Esophagus squamous epithelium (tissue), 5 donors: Measurements from ENCODE around the gene SH3BP5. TPM values are rescaled to one million over a fixed set of nuclear protein-coding genes. Genes with fewer than 3 reads are reported as not detected.
"Not testable (repeated sequence)": the region's sequence is repeated elsewhere in the genome, so short reads cannot be mapped to it uniquely, and the experiment has no call there.

Source experiments
- DNase-seq: peaks from one replicate; lab custom pipeline; 2025; lab: John Stamatoyannopoulos, UW
- H3K27ac ChIP-seq, 4 donors: fragments of 200-600 bp; sonication (generic); one replicate each; pipeline ENCODE4 v1.5.1; 2016 to 2019; ENCODE audit warnings: mild to moderate bottlenecking in 1 of 4
- H3K27me3 ChIP-seq, 4 donors: fragments of 200-600 bp; sonication (generic); 1 replicate in 3 of 4; 2 replicates in 1 of 4; pipeline versions ENCODE4 v1.5.1 to v1.6.0; 2017 to 2021; ENCODE audit warnings: antibody characterized with exemption in 1 of 4
- H3K36me3 ChIP-seq, 3 donors: fragments of 200-600 bp; sonication (generic); one replicate each; pipeline ENCODE4 v1.5.1; 2016 to 2019
- H3K4me1 ChIP-seq, 3 donors: fragments of 200-600 bp; sonication (generic); one replicate each; pipeline ENCODE4 v1.5.1; 2017 to 2019
- H3K4me3 ChIP-seq, 4 donors: fragments of 200-600 bp; sonication (generic); 1 replicate in 3 of 4; 2 replicates in 1 of 4; pipeline ENCODE4 v1.5.1; 2016 to 2019; ENCODE audit warnings: mild to moderate bottlenecking in 2 of 4, moderate library complexity in 1 of 4
- H3K9me3 ChIP-seq, 3 donors: fragments of 200-600 bp; sonication (generic); one replicate each; pipeline ENCODE4 v1.5.1; 2016 to 2019
- POLR2A ChIP-seq, 4 donors: fragments of 450-650 bp; IDR thresholded peaks; one replicate each; pipeline ENCODE4 v1.6.1; 2017; ENCODE audit warnings: antibody characterized with exemption in 4 of 4, mild to moderate bottlenecking in 4 of 4, moderate library complexity in 3 of 4
- WGBS, 2 donors: methylation state at CpG; one replicate each; pipeline ENCODE4 v1.1.5; 2018; 5-methylcytosine and 5-hydroxymethylcytosine counted together
- intact Hi-C: fragments of 100-400 bp; cut with DNase I; formaldehyde crosslinking; loops from one replicate; pipeline ENCODE4 v1.15.0; 2022
- total RNA-seq, 4 donors: library from RNA; depleted of rRNA; stranded (reverse); fragments of >200 nt; gene quantifications; one replicate each; pipeline ENCODE4 v1.1.0, GENCODE V29; 2016
- TF ChIP-seq, protein P1 (sequence below), 6 experiments: fragments of 450-650 bp in 4 of 6; fragments of 200-600 bp in 2 of 6; sonication (generic) in 2 of 6; IDR thresholded peaks; one replicate each; pipeline ENCODE4 v1.5.1; 2016 to 2019; ENCODE audit warnings: antibody characterized with exemption in 6 of 6, mild to moderate bottlenecking in 4 of 6, moderate library complexity in 4 of 6
- donor health status: DM: yes; HTN: yes; CAD: no.

Gene SH3BP5
- total RNA-seq, 4 donors from 2014 or later = 8.5 to 33.8 (median 18.0) TPM

DNA sequence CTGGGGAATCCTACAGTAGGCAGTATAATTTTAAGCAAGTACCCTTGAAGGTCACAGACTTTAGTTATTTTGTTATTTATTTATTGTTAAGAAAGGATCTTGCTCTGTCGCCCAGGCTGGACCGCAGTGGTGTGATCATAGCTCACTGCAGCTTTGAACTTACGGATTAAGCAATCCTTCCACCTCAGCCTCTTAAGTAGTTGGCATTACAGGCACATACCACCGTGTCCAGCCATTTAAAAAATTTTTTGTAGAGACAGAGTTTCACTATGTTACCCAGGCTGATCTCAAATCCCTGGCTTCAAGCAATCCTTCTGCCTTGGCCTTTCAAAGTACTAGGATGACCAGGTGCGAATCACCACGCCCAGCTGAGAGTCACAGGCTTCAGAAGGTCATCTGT is 22.1 kb upstream of the SH3BP5 start:
- H3K36me3 ChIP-seq = no peaks in the 10 kb centered on the region
- peaks cover 0 to 11% (median 8%) of the 10 kb centered on the region in 3 donors for H3K9me3 ChIP-seq
- 90 to 96% methylated on average over 5 to 6 of the region's 6 CpGs for WGBS, 2 donors
- H3K27me3 ChIP-seq = no peaks in the 10 kb centered on the region
- intact Hi-C loops = no loop called here
- peaks cover 0 to 6% (median 4%) of the 10 kb centered on the region in 3 donors for H3K4me1 ChIP-seq
- no peak overlapping the region for H3K27ac ChIP-seq
- no peak for TF ChIP-seq POLR2A (IDR thresholded peaks at IDR 0.05)
- TF ChIP-seq, protein P1, sequence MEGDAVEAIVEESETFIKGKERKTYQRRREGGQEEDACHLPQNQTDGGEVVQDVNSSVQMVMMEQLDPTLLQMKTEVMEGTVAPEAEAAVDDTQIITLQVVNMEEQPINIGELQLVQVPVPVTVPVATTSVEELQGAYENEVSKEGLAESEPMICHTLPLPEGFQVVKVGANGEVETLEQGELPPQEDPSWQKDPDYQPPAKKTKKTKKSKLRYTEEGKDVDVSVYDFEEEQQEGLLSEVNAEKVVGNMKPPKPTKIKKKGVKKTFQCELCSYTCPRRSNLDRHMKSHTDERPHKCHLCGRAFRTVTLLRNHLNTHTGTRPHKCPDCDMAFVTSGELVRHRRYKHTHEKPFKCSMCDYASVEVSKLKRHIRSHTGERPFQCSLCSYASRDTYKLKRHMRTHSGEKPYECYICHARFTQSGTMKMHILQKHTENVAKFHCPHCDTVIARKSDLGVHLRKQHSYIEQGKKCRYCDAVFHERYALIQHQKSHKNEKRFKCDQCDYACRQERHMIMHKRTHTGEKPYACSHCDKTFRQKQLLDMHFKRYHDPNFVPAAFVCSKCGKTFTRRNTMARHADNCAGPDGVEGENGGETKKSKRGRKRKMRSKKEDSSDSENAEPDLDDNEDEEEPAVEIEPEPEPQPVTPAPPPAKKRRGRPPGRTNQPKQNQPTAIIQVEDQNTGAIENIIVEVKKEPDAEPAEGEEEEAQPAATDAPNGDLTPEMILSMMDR (IDR thresholded peaks at IDR 0.05) = no peak
- no peak overlapping the region for H3K4me3 ChIP-seq
- DNase-seq = no peak

DNA sequence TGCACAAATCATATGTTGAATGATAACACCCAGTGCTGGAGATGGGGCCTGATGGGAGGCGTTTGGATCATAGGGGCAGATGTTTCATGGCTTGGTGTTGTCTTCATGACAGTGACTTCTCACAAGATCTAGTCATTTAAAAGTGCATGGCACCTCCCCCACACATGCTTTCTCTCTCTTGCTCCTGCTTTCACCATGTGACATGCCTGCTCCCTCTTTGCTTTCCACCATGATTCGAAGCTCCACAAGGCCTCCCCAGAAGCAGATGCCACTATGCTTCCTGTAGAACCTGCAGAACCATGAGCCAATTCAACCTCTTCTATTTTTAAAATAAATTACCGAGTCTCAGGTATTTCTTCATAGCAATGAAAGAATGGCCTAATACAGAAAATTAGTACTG is 17.8 kb upstream of the SH3BP5 start:
- DNase-seq = no peak
- no peaks in the 10 kb centered on the region for H3K36me3 ChIP-seq
- intact Hi-C loops = no loop called here
- H3K9me3 ChIP-seq = peaks cover 0 to 11% (median 8%) of the 10 kb centered on the region in 3 donors
- peaks cover 0 to 16% (median 0%) of the 10 kb centered on the region in 3 donors for H3K4me1 ChIP-seq
- H3K27me3 ChIP-seq = no peaks in the 10 kb centered on the region
- WGBS, 2 donors = 88% methylated on average over 2 to 3 of the region's 3 CpGs
- no peak overlapping the region for H3K4me3 ChIP-seq
- H3K27ac ChIP-seq = no peak overlapping the region
- TF ChIP-seq POLR2A (IDR thresholded peaks at IDR 0.05) = no peak
- TF ChIP-seq, protein P1 (IDR thresholded peaks at IDR 0.05) = no peak

DNA sequence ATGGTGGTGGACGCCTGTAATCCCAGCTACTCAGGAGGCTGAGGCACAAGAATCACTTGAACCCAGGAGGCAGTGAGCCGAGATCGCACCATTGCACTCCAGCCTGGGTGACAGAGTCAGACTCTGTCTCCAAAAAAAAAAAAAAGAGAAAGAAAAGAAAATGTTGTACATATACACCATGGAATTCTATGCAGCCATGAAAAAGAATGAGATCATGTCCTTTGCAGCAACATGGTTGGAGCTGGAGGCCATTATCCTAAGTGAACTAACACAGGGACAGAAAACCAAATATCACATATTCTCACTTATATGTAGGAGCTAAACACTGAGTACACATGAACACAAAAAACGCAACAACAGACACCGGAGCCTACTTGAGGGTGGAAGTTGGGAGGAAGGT is 17.1 kb upstream of the SH3BP5 start:
- H3K27ac ChIP-seq, H3K36me3 ChIP-seq, H3K27me3 ChIP-seq, H3K4me3 ChIP-seq, DNase-seq, intact Hi-C loops: not testable (repeated sequence)
- H3K9me3 ChIP-seq = peaks cover 0 to 11% (median 8%) of the 10 kb centered on the region in 3 donors
- WGBS, 2 donors = 95 to 96% methylated on average over 5 of the region's 5 CpGs
- H3K4me1 ChIP-seq = peaks cover 0 to 16% (median 0%) of the 10 kb centered on the region in 3 donors

DNA sequence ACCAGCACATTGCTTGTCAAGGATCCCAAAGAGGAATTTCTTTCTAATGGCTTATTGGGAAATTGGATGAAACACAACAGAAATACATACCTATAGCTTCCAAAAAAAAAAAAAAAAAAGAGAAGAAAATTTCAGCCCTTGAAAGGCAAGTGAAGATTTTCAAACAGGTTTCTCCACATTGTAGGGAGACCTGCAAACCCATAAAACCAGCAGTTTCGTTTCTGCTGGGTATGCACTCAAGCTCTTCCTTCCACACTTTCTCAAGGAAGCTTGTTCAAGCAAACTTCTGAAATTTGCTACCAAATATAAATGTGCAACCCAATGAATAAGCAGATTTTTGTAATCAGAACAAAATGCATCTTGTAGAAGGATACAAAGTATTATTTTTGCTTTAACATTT is 15.9 kb upstream of the SH3BP5 start:
- no peaks in the 10 kb centered on the region for H3K36me3 ChIP-seq
- no peaks in the 10 kb centered on the region for H3K27me3 ChIP-seq
- no peak overlapping the region for H3K4me3 ChIP-seq
- TF ChIP-seq, protein P1 (IDR thresholded peaks at IDR 0.05) = no peak
- TF ChIP-seq POLR2A (IDR thresholded peaks at IDR 0.05) = no peak
- intact Hi-C loops = no loop called here
- DNase-seq = no peak
- peaks cover 0 to 11% (median 8%) of the 10 kb centered on the region in 3 donors for H3K9me3 ChIP-seq
- H3K4me1 ChIP-seq = peaks cover 0 to 16% (median 0%) of the 10 kb centered on the region in 3 donors
- WGBS, 2 donors = 16 to 35% methylated on average over 1 of the region's 1 CpG
- no peak overlapping the region for H3K27ac ChIP-seq

DNA sequence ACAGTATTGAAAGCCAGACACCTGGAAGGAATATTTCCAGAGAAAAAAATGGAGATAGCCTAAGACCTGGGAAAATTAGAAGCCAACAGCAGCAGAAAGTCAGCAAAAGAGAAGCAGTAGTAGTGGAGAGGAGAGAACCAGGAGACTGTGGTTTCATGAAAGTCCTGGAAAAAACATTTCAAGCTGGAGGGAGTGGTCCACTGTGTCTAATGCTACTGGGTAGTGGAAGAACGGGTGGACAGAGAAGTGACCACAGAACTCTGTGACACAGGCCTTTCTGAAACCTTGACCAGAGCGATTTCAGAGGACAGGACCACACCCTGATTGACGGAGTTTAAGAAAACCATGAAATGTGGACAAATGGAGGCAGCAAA is 15.3 kb upstream of the SH3BP5 start:
- DNase-seq = no peak
- Histone ChIP-seq H3K27ac (no peak overlapping the region), H3K4me3 (no peak overlapping the region), H3K27me3 (no peaks in the 10 kb centered on the region), H3K9me3 (peaks cover 0 to 11% (median 8%) of the 10 kb centered on the region in 3 donors), H3K36me3 (no peaks in the 10 kb centered on the region), H3K4me1 (peaks cover 0 to 16% (median 0%) of the 10 kb centered on the region in 3 donors)
- intact Hi-C loops = no loop called here
- 56 to 67% methylated on average over 3 of the region's 3 CpGs for WGBS, 2 donors
- TF ChIP-seq, protein P1 (IDR thresholded peaks at IDR 0.05) = no peak
- no peak for TF ChIP-seq POLR2A (IDR thresholded peaks at IDR 0.05)
